Measurements from ENCODE around the gene CFAP54. TPM values are rescaled to one million over a fixed set of nuclear protein-coding genes. Genes with fewer than 3 reads are reported as not detected.

The CFAP54 gene
- total and polyA plus RNA-seq, 12 donors = 0.08 to 1.00 (median 0.33) TPM; not detected in 2

DNA sequence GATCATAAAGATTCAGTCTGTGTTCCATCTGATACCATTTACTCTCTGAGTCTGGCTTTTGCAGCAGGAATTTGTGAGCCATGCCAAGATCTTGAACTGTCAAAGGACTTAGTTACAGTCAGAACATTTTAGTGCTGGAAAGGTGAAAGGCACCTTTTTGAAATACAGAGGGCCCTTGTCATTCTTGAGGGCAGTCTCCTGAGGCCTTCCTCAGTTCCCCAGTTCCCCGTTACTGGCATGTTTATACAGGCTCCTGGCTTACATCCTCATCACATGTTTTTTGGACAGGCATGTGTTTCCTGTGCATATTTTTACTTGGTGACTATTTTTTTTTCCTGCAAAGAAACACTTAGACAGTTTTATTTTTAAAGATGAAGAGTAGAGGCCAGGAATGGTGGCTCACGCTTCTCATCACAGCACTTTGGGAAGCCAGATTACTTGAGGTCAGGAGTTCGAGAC lies 21.0 kb downstream of the CFAP54 start:
- DNase-seq = no peak
- TF ChIP-seq POLR2A (IDR thresholded peaks at IDR 0.05) = no peak
- TF ChIP-seq, protein P1, sequence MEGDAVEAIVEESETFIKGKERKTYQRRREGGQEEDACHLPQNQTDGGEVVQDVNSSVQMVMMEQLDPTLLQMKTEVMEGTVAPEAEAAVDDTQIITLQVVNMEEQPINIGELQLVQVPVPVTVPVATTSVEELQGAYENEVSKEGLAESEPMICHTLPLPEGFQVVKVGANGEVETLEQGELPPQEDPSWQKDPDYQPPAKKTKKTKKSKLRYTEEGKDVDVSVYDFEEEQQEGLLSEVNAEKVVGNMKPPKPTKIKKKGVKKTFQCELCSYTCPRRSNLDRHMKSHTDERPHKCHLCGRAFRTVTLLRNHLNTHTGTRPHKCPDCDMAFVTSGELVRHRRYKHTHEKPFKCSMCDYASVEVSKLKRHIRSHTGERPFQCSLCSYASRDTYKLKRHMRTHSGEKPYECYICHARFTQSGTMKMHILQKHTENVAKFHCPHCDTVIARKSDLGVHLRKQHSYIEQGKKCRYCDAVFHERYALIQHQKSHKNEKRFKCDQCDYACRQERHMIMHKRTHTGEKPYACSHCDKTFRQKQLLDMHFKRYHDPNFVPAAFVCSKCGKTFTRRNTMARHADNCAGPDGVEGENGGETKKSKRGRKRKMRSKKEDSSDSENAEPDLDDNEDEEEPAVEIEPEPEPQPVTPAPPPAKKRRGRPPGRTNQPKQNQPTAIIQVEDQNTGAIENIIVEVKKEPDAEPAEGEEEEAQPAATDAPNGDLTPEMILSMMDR (IDR thresholded peaks at IDR 0.05) = no peak
- Histone ChIP-seq H3K4me1 (replicated peaks in 1 of 2) (no peaks in the 10 kb centered on the region), H3K27ac (no peak overlapping the region), H3K27me3 (no peaks in the 10 kb centered on the region), H3K4me3 (no peak overlapping the region), H3K9me3 (replicated peaks in 1 of 3) (no peaks in the 10 kb centered on the region), H3K36me3 (replicated peaks in 1 of 2) (no peaks in the 10 kb centered on the region)
- 62 to 73% (median 67%) methylated on average over 3 of the region's 3 CpGs for WGBS, 4 donors
- intact Hi-C loops (cut with DNase I) = loop anchor here (5.0 to 10.0 kb wide), 2 partner anchors 448 to 596 kb away; no protein-coding TSS in a partner anchor

DNA sequence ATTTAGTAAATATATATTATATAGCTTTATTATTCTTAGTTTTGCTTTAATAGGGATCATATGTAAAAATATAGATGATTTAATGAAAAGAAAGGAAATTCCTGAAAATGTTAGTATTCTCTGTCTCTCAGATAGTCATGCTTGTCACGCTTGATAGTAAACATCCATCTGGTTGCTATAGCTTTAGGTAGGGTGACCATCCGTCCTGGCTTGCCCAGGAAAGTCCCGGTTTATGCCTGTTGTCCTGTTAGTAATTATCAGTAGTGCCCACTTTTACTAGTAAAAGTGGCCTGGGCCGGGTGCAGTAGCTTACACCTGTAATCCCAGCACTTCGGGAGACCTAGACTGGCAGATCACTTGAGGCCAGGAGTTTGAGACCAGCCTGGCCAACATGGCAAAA lies 23.8 kb downstream of the CFAP54 start:
- H3K36me3 ChIP-seq (replicated peaks in 1 of 2) = no peaks in the 10 kb centered on the region
- H3K4me3 ChIP-seq = no peak overlapping the region
- H3K27ac ChIP-seq = no peak overlapping the region
- intact Hi-C loops (cut with DNase I) = loop anchor here (5.0 to 10.0 kb wide), 2 partner anchors 451 to 598 kb away; no protein-coding TSS in a partner anchor
- DNase-seq = no peak
- WGBS, 4 donors = 85 to 91% (median 89%) methylated on average over 5 of the region's 5 CpGs
- no peaks in the 10 kb centered on the region for H3K27me3 ChIP-seq
- no peaks in the 10 kb centered on the region for H3K9me3 ChIP-seq (replicated peaks in 1 of 3)
- no peak for TF ChIP-seq POLR2A (IDR thresholded peaks at IDR 0.05)
- TF ChIP-seq, protein P1 (IDR thresholded peaks at IDR 0.05) = no peak
- H3K4me1 ChIP-seq (replicated peaks in 1 of 2) = no peaks in the 10 kb centered on the region

- TF ChIP-seq, protein P1 (IDR thresholded peaks at IDR 0.05) = no peak
- no peak for TF ChIP-seq POLR2A (IDR thresholded peaks at IDR 0.05)
- no peak for DNase-seq
- no peaks in the 10 kb centered on the region for H3K27me3 ChIP-seq
- H3K4me1 ChIP-seq (replicated peaks in 1 of 2) = no peaks in the 10 kb centered on the region
- H3K27ac ChIP-seq = no peak overlapping the region
- 77 to 82% (median 80%) methylated on average over 4 of the region's 4 CpGs for WGBS, 4 donors
- no peak overlapping the region for H3K4me3 ChIP-seq
- H3K36me3 ChIP-seq (replicated peaks in 1 of 2) = no peaks in the 10 kb centered on the region
- H3K9me3 ChIP-seq (replicated peaks in 1 of 3) = no peaks in the 10 kb centered on the region
- intact Hi-C loops (cut with DNase I) = loop anchor here (5.0 to 10.0 kb wide), 2 partner anchors 451 to 599 kb away; no protein-coding TSS in a partner anchor
Observed at GRCh38 chr12:96513681-96514080, 24.3 kb downstream of the CFAP54 start.

- DNase-seq = no peak
- H3K4me3 ChIP-seq = no peak overlapping the region
- H3K36me3 ChIP-seq (replicated peaks in 1 of 2) = no peaks in the 10 kb centered on the region
- WGBS, 4 donors = 51 to 69% (median 58%) methylated on average over 3 of the region's 3 CpGs
- no peak overlapping the region for H3K27ac ChIP-seq
- no peaks in the 10 kb centered on the region for H3K27me3 ChIP-seq
- no peak for TF ChIP-seq POLR2A (IDR thresholded peaks at IDR 0.05)
- TF ChIP-seq, protein P1 (IDR thresholded peaks at IDR 0.05) = no peak
- no peaks in the 10 kb centered on the region for H3K9me3 ChIP-seq (replicated peaks in 1 of 3)
- intact Hi-C loops (cut with DNase I) = loop anchor here (5.0 to 10.0 kb wide), 2 partner anchors 452 to 600 kb away; no protein-coding TSS in a partner anchor
- H3K4me1 ChIP-seq (replicated peaks in 1 of 2) = no peaks in the 10 kb centered on the region
Observed at GRCh38 chr12:96514328-96514727, 25.0 kb downstream of the CFAP54 start.
